Kasumi-1 (cell line): ENCODE data around the gene ZNF571.

ENCODE experiments used
- DNase-seq, 2 experiments: peaks; one replicate each; lab custom pipeline; 2025; lab: John Stamatoyannopoulos, UW

The ZNF571 gene

DNA sequence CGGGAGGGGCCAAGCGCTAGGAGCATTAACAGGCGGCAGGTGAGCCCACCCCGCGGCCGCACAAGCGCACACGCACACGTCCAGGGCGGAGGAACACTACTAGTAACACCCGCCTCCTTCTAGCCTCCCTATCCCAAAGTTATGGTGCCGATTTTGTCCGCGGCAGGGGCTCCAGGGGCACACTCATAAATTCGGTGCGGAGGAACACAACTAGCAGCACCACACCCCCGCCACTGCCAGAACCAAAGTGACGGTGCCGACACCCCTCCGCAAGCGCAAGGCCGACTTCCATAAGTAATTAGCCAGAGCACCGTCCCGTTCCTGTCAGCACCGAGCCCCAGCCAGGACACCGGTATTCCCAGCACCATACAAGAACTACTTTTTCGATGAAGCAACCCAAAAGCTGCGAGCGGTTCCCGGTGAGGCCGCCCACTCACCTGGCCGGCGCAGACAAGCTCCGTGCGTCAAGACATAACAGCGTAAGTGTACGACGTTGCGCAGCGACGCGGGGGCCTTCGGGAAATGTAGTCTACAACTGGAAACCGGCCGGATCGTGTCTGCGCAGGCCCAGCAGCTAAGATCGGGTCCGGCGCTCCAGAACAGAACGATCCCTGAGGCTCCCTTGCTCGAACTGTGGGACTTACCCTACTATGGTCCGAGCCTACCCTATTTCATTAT lies at the start of gene ZNF571, which contains the start of gene ZNF540:
TSS of gene ZNF571 (minus strand) at position 489 of the 678 bp plus-strand sequence. CDS start 8,116 bp downstream, outside the sequence.
TSS of gene ZNF540 (plus strand) at position 573 of the 678 bp plus-strand sequence. CDS start 3,572 bp downstream, outside the sequence.
- DNase-seq, result peak; percentile 93 to 97

DNA sequence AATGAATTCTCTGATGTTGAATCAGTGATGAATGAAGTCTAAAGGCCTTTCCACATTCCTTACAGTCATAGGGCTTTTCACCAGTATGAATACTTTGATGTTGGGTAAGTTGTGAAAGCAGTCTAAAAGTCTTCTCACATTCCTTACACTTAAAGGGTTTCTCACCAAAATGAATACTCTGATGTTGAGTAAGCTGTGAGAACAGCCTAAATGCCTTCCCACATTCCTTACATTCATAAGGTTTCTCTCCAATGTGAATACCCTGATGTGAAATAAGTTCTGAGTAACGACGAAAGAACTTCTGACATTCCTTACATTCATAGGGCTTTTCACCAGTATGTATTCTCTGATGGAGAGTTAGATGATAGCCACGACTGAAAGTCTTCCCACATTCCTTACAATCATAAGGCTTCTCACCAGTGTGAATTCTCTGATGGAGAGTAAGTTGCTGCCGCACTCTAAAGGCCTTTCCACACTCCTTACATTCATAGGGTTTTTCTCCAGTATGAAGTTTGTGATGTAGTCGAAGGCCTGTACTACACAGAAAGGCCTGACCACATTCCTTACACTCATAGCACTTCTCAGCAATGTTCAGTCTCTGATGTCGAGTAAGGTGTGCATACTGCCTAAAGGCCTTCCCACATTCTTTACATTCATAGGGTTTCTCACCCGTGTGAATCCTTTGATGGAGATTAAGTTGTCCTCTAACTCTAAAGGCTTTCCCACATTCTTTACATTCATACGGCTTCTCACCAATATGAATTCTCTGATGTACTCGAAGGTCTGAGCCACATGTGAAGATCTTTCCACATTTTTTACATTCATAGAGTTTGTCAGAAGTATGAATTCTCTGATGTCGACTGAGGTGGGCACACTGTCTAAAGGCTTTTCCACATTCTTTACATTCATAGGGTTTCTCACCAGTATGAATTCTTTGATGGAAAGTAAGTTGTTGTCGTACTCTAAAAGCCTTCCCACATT lies 40.8 kb upstream of the ZNF571 start:
- no peak for DNase-seq

DNA sequence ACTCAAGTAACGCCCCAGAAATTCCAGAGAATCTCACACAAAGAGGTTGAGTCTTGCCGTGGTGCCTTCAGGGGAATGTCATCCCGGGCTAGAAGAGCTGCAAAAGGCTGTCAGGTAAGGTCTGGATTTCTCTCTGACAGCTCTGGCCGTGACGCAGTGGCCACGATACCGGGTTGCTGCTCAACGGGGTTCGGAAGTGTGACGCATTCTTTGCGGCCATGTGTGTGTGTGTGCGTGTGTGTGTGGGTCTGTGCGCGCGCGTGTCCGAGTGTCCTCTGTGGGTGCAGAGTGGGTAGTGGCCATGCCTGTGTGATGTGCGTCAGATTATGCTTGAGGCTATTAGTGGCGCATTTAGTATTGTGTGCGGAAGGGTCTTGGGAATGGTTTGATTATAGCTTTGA lies 390 bp upstream of the ZNF571 start:
- peak in 1 of 2 experiments; percentile 69 for DNase-seq

DNA sequence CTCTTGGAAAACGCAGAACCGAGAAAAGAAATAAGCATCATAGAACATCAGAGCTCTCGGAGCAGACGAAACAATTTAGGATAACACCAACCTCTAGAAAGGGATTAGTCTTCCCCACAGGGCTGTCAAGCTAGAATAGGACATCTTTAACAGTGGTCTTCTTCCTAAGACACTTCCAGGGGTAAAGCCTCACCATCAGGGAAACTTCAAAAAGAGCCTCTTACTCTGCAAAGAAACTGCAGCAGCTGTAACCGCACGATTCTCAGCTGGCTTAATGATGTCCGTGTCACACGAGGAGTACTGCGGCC lies 642 bp downstream of the ZNF571 start:
- peak in 1 of 2 experiments; percentile 41 for DNase-seq

GRCh38 chr19:37583340-37583739 lies 11.3 kb downstream of the ZNF571 start:
- DNase-seq, result no peak

- no peak for DNase-seq
These were observed 22.4 kb downstream of the ZNF571 start for GRCh38 chr19:37572203-37572602.

DNA sequence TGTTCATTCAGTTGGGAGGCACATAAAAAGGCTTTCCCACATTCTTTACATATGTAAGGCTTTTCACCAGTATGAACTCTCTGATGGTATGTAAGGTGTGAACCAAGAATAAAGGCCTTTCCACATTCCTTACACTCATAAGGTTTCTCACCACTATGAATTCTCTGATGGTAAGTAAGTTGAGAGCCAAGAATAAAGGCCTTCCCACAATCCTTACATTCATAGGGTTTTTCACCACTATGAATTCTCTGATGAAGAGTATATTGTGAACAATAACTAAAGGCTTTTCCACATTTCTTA lies 29.3 kb downstream of the ZNF571 start:
- DNase-seq, result no peak

- peak in 1 of 2 experiments; percentile 3 for DNase-seq
These were observed 29.8 kb downstream of the ZNF571 start for GRCh38 chr19:37564624-37565369.

DNA sequence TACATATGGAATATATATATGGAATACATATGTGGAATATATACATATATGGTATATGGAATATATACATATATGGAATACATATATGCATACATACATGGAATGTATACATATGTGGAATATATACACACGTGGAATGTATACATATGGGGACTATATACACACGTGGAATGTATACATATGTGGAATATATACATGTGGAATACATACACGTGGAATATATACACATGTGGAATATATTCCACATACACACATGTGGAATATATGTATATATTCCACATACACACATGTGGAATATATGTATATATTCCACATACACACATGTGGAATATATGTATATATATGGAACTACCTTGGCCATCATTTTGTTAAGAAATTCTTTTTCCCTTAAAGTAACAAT lies 31.1 kb downstream of the ZNF571 start:
- DNase-seq, result no peak

GRCh38 chr19:37551129-37551993 lies 43.2 kb downstream of the ZNF571 start:
- no peak for DNase-seq

DNA sequence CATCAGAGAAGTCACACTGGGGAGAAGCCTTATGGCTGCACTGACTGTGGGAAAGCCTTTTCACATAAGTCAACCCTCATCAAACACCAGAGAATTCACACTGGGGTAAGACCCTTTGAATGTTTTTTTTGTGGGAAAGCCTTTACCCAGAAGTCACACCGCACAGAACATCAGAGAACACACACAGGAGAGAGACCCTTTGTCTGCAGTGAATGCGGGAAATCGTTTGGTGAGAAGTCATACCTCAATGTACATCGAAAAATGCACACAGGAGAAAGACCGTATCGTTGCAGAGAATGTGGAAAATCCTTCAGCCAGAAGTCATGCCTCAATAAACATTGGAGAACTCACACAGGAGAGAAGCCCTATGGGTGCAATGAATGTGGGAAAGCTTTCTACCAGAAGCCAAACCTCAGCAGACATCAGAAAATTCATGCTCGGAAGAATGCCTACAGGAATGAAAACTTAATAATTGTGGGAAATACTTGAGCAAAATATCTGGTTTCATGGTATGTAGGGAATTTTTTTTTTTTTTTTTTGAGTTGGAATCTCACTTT lies 57.1 kb downstream of the ZNF571 start:
- no peak for DNase-seq

DNA sequence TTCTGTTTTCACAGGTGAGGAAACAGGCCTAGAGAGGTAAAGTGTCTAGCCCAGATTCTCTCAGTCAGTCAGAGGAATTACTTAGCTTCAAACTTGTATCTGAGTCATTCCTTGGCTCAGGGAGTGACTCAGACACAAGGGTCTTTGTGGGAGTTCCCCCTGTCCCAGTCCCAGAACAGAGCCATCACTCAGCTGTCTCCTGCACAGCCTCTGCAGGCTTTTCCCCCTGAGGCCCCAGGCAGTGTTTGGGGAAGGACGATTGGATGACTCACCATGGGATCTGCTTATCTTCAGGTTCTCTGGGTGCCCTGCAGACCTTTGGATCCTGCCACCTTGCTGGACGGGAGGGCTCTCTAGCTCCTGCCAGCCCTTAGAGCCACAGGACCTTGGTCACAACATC lies 74.7 kb downstream of the ZNF571 start:
- peak in 1 of 2 experiments; percentile 2 for DNase-seq
